Loucy (cell line): ENCODE data around the gene PTRHD1.

ENCODE experiments used
- CTCF ChIP-seq: fragments of 200-600 bp; sonication (generic); conservative IDR thresholded peaks from 2 replicates; pipeline ENCODE4 v1.5.1; 2014; ENCODE audit warnings: mild to moderate bottlenecking, antibody characterized with exemption, low read length
- EZH2phosphoT487 ChIP-seq: fragments of 200-600 bp; IDR thresholded peaks from 2 replicates; pipeline ENCODE4 v1.6.1; 2018; ENCODE audit warnings: antibody characterized with exemption, mild to moderate bottlenecking, moderate library complexity, borderline replicate concordance

- TF ChIP-seq CTCF: no peak
- no peak for TF ChIP-seq EZH2phosphoT487
Observed at GRCh38 chr2:24768601-24769000, 24.6 kb downstream of the PTRHD1 start.
